ENCODE data around the gene NF2.

DNA sequence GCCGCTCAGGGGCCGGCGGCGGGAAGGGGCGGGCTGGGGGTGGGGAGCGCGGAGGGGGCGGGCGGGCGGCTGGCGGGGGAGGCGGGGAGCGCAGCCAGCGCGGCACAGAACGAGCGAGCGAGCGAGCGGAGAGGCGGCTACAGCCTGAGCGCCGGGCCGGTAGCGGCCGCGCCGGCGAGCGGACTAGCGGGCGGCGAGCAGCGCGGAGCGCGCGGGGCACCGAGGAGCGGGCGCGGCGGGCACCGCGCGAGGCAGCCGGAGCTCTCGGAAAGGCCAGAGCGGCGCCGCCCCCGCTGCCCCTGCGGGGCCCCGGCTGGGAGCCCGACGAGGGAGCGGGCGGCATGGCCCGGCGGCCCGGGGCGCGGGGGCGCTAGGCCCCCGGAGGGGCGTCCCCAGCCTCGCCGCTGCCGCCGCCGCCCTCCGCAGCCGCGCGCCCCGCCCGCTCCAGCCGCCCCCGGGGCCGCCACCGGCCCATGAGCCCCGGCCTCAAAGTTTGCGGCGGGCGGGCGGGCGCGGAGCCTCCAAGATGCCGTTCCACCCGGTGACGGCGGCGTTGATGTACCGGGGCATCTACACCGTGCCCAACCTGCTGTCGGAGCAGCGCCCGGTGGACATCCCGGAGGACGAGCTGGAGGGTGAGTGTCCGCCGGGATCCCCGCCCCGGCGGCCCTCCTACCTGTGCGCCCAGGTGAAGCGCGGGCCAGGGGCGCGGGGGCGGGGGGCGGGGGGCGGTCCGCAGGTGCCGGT is 116.6 kb downstream of the NF2 start, which contains the start of gene CABP7:
- TF ChIP-seq CTCF (conservative IDR thresholded peaks at IDR 0.05; ENCODE audit: low read depth, low read length): no peak
- no peak for TF ChIP-seq EZH2 (IDR thresholded peaks at IDR 0.05; ENCODE audit: borderline replicate concordance, low read depth, low read length, poor library complexity, severe bottlenecking)
